ENCODE data around the gene KAZN.

KAZN gene

DNA sequence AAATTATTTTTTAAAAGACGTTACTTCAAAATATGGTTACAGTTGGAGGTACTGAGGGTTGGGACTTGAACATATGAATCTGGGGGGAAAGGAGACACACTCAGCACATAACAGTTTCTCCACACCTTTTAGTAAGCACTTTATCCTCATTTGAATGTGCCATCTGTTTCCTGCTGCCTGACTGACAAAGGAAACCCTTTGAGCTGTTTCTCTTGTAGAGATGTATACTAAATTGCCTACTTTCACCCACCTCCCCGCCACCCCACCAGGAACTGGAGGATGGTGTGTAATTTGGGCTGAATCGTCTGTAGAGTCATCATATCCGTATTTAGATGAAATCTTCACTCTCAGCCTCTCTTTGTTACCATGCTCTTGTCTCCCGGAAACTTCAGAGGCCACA, 108.1 kb downstream of the KAZN start:
- no peak for TF ChIP-seq CTCF (IDR thresholded peaks at IDR 0.05; ENCODE audit: low read depth, low read length)
- H3K4me3 ChIP-seq (ENCODE audit: low read depth, low read length): no peak overlapping the region

DNA sequence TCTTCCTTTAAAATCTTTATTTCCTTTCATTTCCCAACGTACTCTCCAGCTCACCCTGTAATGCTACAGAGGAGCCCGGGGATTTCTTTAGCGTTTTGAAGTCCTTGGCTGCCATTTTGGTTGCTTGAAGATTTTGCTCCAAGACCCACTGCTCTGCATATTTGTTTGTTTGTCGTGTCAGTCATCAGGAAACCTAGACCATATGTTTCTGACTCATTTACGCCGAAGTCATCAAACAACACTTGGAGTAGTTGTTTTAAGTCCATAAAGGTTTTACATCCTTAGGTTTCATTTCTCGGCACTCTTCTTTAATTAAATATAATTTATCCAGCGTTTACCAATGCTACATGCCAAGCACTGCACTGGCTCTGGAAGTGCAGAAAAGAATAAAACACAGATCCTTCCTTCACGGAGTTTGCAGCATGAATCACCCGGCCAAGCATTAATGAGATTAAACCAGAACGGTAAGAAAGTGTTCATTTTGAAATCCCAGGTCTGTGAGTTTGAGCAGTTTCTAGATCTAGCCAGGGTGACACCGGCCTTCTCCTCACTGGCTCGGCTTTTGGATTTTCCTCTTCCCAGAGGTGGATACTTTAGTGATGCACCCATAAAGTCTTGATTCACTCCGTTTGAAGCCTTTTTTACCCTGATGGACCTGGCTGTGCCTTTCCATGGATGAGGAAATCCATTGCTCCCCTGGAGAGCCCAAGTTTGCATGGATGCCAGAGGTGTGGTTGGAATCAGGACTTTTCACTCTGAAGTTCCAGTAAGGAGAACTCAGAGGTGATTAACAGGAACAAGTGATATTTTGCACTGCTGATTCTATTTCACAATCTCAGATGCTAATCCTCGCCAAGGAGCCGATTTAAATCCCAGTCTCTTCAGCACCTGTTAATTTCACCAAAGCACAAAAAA, 109.3 kb downstream of the KAZN start:
- no peak for TF ChIP-seq CTCF (IDR thresholded peaks at IDR 0.05; ENCODE audit: low read depth, low read length)
- H3K4me3 ChIP-seq (ENCODE audit: low read depth, low read length): no peak overlapping the region

DNA sequence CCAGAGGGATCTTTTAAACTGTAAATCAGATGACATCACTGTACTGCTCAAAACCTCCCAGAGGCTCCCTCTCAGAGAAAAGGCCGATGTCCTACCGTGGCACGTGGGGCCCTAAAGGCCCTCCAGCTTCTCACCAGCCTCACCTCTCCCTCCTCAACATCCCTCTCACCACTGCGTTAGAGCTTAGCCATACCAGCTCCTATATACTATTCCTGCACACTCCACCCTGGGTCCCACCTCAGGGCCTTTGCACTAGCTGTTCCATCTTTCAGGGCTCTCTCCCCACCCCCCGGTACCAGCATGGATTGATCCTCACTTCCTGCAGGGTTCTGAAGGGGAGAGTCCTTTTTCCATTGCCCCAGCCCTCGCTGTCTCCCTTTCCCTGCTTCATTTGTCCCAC, 111.8 kb downstream of the KAZN start:
- no peak overlapping the region for H3K4me3 ChIP-seq (ENCODE audit: low read depth, low read length)
- TF ChIP-seq CTCF (IDR thresholded peaks at IDR 0.05; ENCODE audit: low read depth, low read length): no peak

- TF ChIP-seq CTCF (IDR thresholded peaks at IDR 0.05; ENCODE audit: low read depth, low read length): no peak
- no peak overlapping the region for H3K4me3 ChIP-seq (ENCODE audit: low read depth, low read length)
These were observed 113.7 kb downstream of the KAZN start for GRCh38 chr1:14712136-14712535.

GRCh38 chr1:14713077-14713476, 114.6 kb downstream of the KAZN start:
- no peak overlapping the region for H3K4me3 ChIP-seq (ENCODE audit: low read depth, low read length)
- TF ChIP-seq CTCF (IDR thresholded peaks at IDR 0.05; ENCODE audit: low read depth, low read length): no peak

- no peak for TF ChIP-seq CTCF (IDR thresholded peaks at IDR 0.05; ENCODE audit: low read depth, low read length)
- no peak overlapping the region for H3K4me3 ChIP-seq (ENCODE audit: low read depth, low read length)
These were observed 116.8 kb downstream of the KAZN start for GRCh38 chr1:14715266-14715665.

DNA sequence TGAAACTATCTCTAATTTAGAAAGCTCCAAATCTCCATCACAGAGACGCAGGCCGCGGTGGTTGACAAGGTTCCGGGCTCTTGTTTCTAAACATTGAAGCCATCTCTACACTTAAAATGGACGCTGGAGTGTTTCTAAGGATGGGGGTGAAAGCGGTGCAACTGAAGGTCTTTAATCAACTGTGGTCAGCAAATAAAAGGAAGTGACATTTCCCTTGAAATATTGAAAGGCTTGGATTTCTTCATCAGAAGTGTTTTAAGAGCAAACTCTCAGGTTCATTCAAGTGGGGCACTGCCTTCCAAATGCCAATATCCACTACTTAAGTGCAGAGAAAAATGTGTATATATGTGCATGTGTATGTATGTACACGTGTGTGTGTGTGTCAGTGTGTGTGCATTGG, 117.3 kb downstream of the KAZN start:
- TF ChIP-seq CTCF (IDR thresholded peaks at IDR 0.05; ENCODE audit: low read depth, low read length): no peak
- H3K4me3 ChIP-seq (ENCODE audit: low read depth, low read length): no peak overlapping the region
